Osteocyte (in vitro differentiated cells): ENCODE measurements around the gene BCKDHA. TPM values are rescaled to one million over a fixed set of nuclear protein-coding genes. Genes with fewer than 3 reads are reported as not detected.
A peak's percentile ranks its signal among the peaks of the same experiment; 100 is the strongest.

Source experiments
- DNase-seq: peaks from one replicate; pipeline ENCODE4 v3.0.0; 2021; ENCODE audit warnings: mixed read lengths; ENCODE audit not compliant: unreplicated experiment; ENCODE audit errors: extremely low spot score
- H3K27ac Mint-ChIP-seq: one replicate; pipeline ENCODE4 v1.8.0; 2021; ENCODE audit warnings: mild to moderate bottlenecking, mixed read lengths; ENCODE audit not compliant: unreplicated experiment
- H3K27me3 Mint-ChIP-seq: one replicate; pipeline ENCODE4 v1.8.0; 2021; ENCODE audit warnings: mixed read lengths; ENCODE audit not compliant: unreplicated experiment
- H3K36me3 Mint-ChIP-seq: one replicate; pipeline ENCODE4 v1.8.0; 2021; ENCODE audit warnings: mixed read lengths; ENCODE audit not compliant: unreplicated experiment
- H3K4me1 Mint-ChIP-seq: one replicate; pipeline ENCODE4 v1.8.0; 2021; ENCODE audit warnings: mixed read lengths; ENCODE audit not compliant: unreplicated experiment
- H3K4me3 Mint-ChIP-seq: one replicate; pipeline ENCODE4 v1.8.0; 2021; ENCODE audit warnings: mild to moderate bottlenecking, moderate library complexity, mixed read lengths; ENCODE audit not compliant: unreplicated experiment
- H3K9me3 Mint-ChIP-seq: one replicate; pipeline ENCODE4 v1.8.0; 2021; ENCODE audit warnings: mixed read lengths; ENCODE audit not compliant: unreplicated experiment
- total RNA-seq: library from RNA; stranded (reverse); gene quantifications from 2 replicates; pipeline ENCODE4 v1.2.1, GENCODE V29; 2021
- TF ChIP-seq, protein P1 (sequence below): fragments of 200-600 bp; sonication (generic); IDR thresholded peaks from 2 replicates; pipeline ENCODE4 v1.5.0; 2021; ENCODE audit warnings: antibody characterized with exemption, mild to moderate bottlenecking, moderate library complexity

Gene BCKDHA
- total RNA-seq, 1 donor from 2014 or later = 19.8 TPM

DNA sequence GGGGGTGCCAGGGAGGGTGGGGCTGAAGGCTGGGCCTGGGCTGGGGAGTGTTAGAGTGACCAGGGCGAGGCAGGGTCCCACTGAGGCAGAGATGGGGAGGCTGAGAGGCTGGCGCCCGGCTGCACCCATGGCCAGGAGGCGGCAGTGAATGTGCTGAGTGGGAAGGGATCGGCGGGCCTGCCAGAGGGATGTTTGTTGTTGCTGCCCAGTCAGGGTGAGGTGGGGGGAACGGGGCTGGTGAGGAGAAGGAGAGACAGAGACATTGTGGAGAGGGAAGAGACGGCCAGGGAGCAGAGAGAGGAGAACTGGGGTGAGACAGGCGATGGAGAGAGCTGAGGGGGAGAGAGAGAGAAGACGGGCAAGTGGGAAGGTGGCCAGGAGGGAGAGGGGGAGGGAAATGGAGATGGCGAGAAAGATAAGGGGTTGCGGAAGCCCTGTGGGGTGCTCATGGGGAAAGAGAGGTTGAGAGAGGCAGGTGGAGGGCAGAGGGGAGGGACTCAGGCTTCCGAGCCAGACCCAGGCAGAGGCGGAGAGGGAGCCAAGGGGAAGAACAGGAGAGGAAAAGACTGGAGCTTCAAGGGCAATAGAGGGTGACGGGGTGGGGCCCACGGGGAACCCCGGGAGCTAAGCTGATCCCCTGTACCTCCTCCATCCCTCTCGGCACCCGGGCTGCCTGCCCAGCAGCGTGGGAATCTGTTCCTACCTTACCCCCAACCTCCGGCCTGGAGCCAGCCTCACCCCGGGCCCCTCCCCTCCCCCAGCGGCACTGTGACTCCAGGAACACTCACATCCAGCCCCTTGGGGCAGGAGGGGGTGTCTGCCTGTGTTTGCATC, 30.2 kb downstream of the BCKDHA start:
- TF ChIP-seq, protein P1, sequence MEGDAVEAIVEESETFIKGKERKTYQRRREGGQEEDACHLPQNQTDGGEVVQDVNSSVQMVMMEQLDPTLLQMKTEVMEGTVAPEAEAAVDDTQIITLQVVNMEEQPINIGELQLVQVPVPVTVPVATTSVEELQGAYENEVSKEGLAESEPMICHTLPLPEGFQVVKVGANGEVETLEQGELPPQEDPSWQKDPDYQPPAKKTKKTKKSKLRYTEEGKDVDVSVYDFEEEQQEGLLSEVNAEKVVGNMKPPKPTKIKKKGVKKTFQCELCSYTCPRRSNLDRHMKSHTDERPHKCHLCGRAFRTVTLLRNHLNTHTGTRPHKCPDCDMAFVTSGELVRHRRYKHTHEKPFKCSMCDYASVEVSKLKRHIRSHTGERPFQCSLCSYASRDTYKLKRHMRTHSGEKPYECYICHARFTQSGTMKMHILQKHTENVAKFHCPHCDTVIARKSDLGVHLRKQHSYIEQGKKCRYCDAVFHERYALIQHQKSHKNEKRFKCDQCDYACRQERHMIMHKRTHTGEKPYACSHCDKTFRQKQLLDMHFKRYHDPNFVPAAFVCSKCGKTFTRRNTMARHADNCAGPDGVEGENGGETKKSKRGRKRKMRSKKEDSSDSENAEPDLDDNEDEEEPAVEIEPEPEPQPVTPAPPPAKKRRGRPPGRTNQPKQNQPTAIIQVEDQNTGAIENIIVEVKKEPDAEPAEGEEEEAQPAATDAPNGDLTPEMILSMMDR = no peak
- no peaks in the 10 kb centered on the region for H3K36me3 Mint-ChIP-seq

DNA sequence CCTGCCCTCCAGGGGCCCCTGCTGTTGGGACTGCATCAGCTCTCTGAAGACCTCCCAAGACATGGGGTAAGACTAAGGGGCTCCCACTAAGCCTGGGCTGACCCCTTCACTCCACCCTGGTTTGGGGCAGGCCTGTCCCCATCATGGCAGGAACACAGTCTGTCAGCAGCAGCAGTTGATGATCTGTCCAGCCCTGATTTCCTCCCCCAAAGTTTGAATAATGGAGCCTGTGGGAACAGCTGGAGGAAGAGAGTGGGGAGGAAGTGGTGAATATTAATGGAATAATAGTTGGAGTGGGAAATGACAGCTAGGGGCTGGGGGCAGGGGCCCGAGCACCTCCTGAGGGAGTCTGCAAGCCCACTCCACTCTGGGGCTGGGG, 30.9 kb downstream of the BCKDHA start:
- H3K27ac Mint-ChIP-seq = no peak overlapping the region
- H3K4me1 Mint-ChIP-seq = peaks cover 13% of the 10 kb centered on the region
- no peaks in the 10 kb centered on the region for H3K36me3 Mint-ChIP-seq
- TF ChIP-seq, protein P1 = no peak
- DNase-seq = no peak
- no peaks in the 10 kb centered on the region for H3K27me3 Mint-ChIP-seq
- H3K9me3 Mint-ChIP-seq = no peaks in the 10 kb centered on the region
- H3K4me3 Mint-ChIP-seq = no peak overlapping the region

More for the DNA sequence above, 30.2 kb downstream of the BCKDHA start:
- H3K27me3 Mint-ChIP-seq = no peaks in the 10 kb centered on the region
- H3K27ac Mint-ChIP-seq = no peak overlapping the region
- no peaks in the 10 kb centered on the region for H3K9me3 Mint-ChIP-seq
- no peak for DNase-seq
- H3K4me3 Mint-ChIP-seq = no peak overlapping the region
- H3K4me1 Mint-ChIP-seq = peaks cover 13% of the 10 kb centered on the region

DNA sequence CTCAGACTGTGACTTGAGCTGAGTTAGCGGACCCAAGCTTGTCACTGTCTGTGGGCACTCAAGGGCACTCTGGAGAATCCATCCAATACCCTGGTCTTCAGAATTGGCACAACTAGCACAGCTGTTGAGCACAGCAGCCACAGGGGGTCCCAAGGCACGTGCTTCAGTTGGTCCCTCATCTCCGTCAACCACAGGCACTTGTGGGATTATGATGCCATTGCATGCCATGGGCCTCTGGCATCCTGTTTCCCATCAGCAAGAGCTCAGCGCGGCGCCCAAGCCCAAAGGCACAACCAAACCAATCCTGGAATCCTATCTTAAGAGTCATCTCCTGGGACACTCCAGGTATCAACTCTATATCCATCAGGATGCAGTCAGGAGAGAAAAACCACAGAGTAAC, 33.3 kb downstream of the BCKDHA start:
- no peak overlapping the region for H3K27ac Mint-ChIP-seq

DNA sequence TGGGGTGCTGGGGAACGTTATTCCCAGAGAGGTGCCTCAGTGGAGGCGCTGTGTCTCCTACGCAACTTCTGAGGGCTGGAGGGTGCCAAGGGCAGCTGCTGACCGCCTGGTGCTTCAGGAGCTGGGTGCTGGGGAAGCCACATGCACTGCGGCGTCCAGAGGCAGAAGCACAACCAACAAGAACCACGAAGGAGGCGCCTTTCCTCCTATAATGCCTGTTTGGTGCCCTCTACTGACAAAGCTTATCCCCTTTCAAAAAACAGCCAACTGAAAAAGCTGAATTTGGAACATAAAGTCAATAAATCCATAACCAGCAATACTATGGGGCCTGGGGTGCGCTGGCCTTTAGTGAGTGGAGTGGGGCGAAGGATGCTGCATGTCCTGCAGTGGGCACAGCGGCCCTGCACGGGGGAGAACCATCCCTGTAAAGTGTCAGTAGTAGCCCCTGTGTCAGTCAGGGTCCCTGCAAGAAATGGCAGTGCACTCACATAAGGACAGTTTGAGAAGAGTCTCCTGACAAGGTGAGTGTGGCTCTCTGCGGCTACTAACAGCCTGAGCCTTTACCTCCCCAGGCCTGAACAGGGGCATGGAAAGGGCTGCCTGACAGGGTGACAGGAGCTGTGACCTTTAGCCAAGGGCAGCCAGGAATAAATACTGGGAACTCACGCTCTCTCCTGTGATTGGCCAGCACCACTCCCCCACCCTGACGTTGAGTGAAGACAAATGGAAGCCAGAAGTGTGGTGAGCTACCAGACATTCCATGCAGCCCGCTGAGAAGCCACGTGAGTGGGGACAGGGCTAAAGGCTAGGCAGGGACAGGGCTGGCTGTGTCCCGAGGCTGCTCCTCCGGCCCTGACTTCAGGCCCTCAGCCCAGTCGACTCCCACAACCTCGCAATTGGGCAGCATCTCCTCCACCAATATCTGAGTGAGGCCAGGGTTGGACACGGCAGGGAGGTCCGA, 34.1 kb downstream of the BCKDHA start:
- TF ChIP-seq, protein P1 = peak; percentile 35

More for the DNA sequence above, 33.3 kb downstream of the BCKDHA start:
- TF ChIP-seq, protein P1 = no peak
- Mint-ChIP-seq H3K4me3 (no peak overlapping the region), H3K9me3 (no peaks in the 10 kb centered on the region), H3K27me3 (no peaks in the 10 kb centered on the region), H3K36me3 (no peaks in the 10 kb centered on the region), H3K4me1 (peaks cover 11% of the 10 kb centered on the region)
- DNase-seq = no peak

DNA sequence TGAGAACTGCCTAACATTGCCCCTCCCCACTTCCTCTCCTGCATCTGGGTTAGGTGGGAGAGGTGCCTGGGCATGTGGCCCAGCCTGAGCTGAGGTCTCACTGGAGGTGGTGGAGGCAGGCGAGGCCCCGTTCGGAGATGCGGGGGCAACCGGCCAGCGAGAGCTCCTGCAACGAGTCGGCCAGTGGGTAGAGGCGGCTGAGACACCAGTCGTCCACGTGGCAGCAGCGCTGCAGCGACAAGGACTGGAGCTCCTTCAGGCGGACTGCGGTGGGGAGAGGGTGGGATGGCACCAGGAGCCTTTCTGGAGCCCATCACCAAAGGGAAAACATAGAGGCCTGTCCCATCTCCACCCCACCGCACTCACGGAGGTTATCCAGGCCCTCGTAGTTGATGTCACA, 35.6 kb downstream of the BCKDHA start:
- Mint-ChIP-seq H3K9me3 (no peaks in the 10 kb centered on the region), H3K4me1 (peaks cover under 1% of the 10 kb centered on the region), H3K36me3 (peaks cover 7% of the 10 kb centered on the region), H3K4me3 (no peak overlapping the region), H3K27ac (no peak overlapping the region), H3K27me3 (no peaks in the 10 kb centered on the region)
- TF ChIP-seq, protein P1 = no peak
- DNase-seq = no peak

More for the DNA sequence above, 34.1 kb downstream of the BCKDHA start:
- Mint-ChIP-seq H3K27me3 (no peaks in the 10 kb centered on the region), H3K36me3 (peaks cover 4% of the 10 kb centered on the region), H3K4me3 (no peak overlapping the region), H3K9me3 (no peaks in the 10 kb centered on the region), H3K4me1 (peaks cover 9% of the 10 kb centered on the region), H3K27ac (no peak overlapping the region)
- DNase-seq = no peak
